Panc1 (cell line): ENCODE data around the gene MLYCD. TPM values are rescaled to one million over a fixed set of nuclear protein-coding genes. Genes with fewer than 3 reads are reported as not detected.

Experiments
- ATAC-seq: fragments of 200-7000 bp; cut with Tn5 transposase; 2 replicates; pipeline ENCODE4 v1.9.1; 2020; ENCODE audit warnings: mild to moderate bottlenecking, moderate library complexity
- BruUV-seq: library from RNA; stranded (reverse); fragments of 400-500 nt; replicated peaks from 2 replicates; lab custom pipeline; 2021; lab: Mats Ljungman, UMichigan
- CTCF ChIA-PET: fragments of 300-600 bp; sonication (Branson Sonifier 250); formaldehyde crosslinking; loops from one replicate; lab custom pipeline; 2022; ENCODE audit warnings: antibody characterized with exemption; lab: Charles Lee
- POLR2A ChIA-PET: fragments of 300-600 bp; sonication (Branson Sonifier 250); formaldehyde crosslinking; loops from one replicate; lab custom pipeline; 2022; ENCODE audit warnings: antibody characterized with exemption; lab: Charles Lee
- DNase-seq: peaks from one replicate; pipeline ENCODE4 v3.0.0-alpha.2; 2010; ENCODE audit warnings: low read depth, low spot score
- H3K27ac ChIP-seq: 2 replicates; pipeline ENCODE4 v1.5.1; 2011; ENCODE audit warnings: mild to moderate bottlenecking, low read length, inconsistent platforms
- H3K27me3 ChIP-seq: fragments of 200-500 bp; sonication (Bioruptor generic); 2 replicates; pipeline ENCODE4 v1.6.0; 2014; ENCODE audit warnings: low read length, inconsistent platforms; ENCODE audit not compliant: control insufficient read depth, insufficient read depth
- H3K36me3 ChIP-seq: fragments of 200-500 bp; sonication (Bioruptor generic); 2 replicates; pipeline ENCODE4 v1.5.1; 2014; ENCODE audit warnings: inconsistent platforms, mild to moderate bottlenecking, low read length, moderate library complexity; ENCODE audit not compliant: control insufficient read depth, insufficient read depth
- H3K4me1 ChIP-seq: 2 replicates; pipeline ENCODE4 v1.5.1; 2011; ENCODE audit warnings: inconsistent platforms, mild to moderate bottlenecking, low read length, moderate library complexity; ENCODE audit not compliant: control insufficient read depth, insufficient read depth
- H3K4me3 ChIP-seq, 2 experiments: 2 replicates each; pipeline ENCODE4 v1.5.1; 2011 to 2012; ENCODE audit warnings: low read depth in 2 of 2, low read length in 2 of 2, mild to moderate bottlenecking in 2 of 2, inconsistent platforms in 1 of 2, moderate library complexity in 1 of 2
- H3K9me3 ChIP-seq: fragments of 200-500 bp; sonication (Bioruptor generic); 2 replicates; pipeline ENCODE4 v1.5.1; 2014; ENCODE audit warnings: low read depth, mild to moderate bottlenecking, inconsistent platforms, low read length, moderate library complexity; ENCODE audit not compliant: control insufficient read depth, insufficient read depth
- CTCF ChIP-seq: fragments of 450-650 bp; IDR thresholded peaks from 2 replicates; pipeline ENCODE4 v1.5.1; 2017; ENCODE audit warnings: mild to moderate bottlenecking
- POLR2AphosphoS5 ChIP-seq: IDR thresholded peaks from 2 replicates; pipeline ENCODE4 v1.6.1; 2012; ENCODE audit warnings: mild to moderate bottlenecking, low read depth, low read length, moderate library complexity
- REST ChIP-seq, 2 experiments: IDR thresholded peaks; 2 replicates each; pipeline ENCODE4 v1.6.1; 2011 to 2012; ENCODE audit warnings: low read depth in 2 of 2, control low read depth in 1 of 2, low read length in 1 of 2, mild to moderate bottlenecking in 1 of 2, moderate library complexity in 1 of 2; ENCODE audit not compliant: insufficient read depth in 1 of 2
- SIN3A ChIP-seq: IDR thresholded peaks from 2 replicates; pipeline ENCODE4 v1.6.1; 2012; ENCODE audit warnings: low read depth, mild to moderate bottlenecking, low read length, moderate library complexity, borderline replicate concordance; ENCODE audit not compliant: insufficient read depth
- TCF7L2 ChIP-seq: IDR thresholded peaks from 2 replicates; pipeline ENCODE4 v1.6.1; 2011; ENCODE audit warnings: mild to moderate bottlenecking, low read depth, low read length, inconsistent platforms
- in situ Hi-C: cut with HindIII; loops from 2 replicates; pipeline ENCODE4 v1.10.0; 2016; ENCODE audit warnings: low sequenced_read_pairs, low pct_unique_long_range_greater_than_20kb
- intact Hi-C: fragments of 100-400 bp; cut with micrococcal nuclease; formaldehyde crosslinking; loops from one replicate; pipeline ENCODE4 v1.10.0; 2022; ENCODE audit not compliant: unreplicated experiment
- total RNA-seq: library from RNA; stranded (reverse); gene quantifications from one replicate; pipeline ENCODE4 v1.2.1, GENCODE V29; 2021; ENCODE audit not compliant: unreplicated experiment

The MLYCD gene
- total RNA-seq, 1 experiment from 2014 or later = 2.2 TPM

GRCh38 chr16:83969771-83970429 is 71.0 kb downstream of the MLYCD start:
- in situ Hi-C loops (no loop called here), intact Hi-C loops (no loop called here)
- no peaks in the 10 kb centered on the region for H3K4me1 ChIP-seq
- no peaks in the 10 kb centered on the region for H3K36me3 ChIP-seq
- no TSS peak for BruUV-seq
- no peak overlapping the region for H3K4me3 ChIP-seq
- no peak overlapping the region for H3K27ac ChIP-seq
- DNase-seq (no peak), ATAC-seq (no peak)
- POLR2A ChIA-PET = no interaction called here
- H3K9me3 ChIP-seq = no peaks in the 10 kb centered on the region
- no peaks in the 10 kb centered on the region for H3K27me3 ChIP-seq
- TF ChIP-seq SIN3A (no peak), REST (IDR thresholded peaks at IDR 0.05; ENCODE audit: insufficient read depth in 1 of 2, low read depth in 2 of 2, low read length in 1 of 2) (no peak), TCF7L2 (no peak), CTCF (no peak), POLR2AphosphoS5 (no peak)
- CTCF ChIA-PET = interaction anchor here (0.9 kb wide), 1 partner anchor 46 kb away, joined by 14 read pairs; no protein-coding TSS in a partner anchor

- no peak for TF ChIP-seq CTCF
- no peak for TF ChIP-seq REST (IDR thresholded peaks at IDR 0.05; ENCODE audit: insufficient read depth in 1 of 2, low read depth in 2 of 2, low read length in 1 of 2)
- TF ChIP-seq TCF7L2 = no peak
- TF ChIP-seq POLR2AphosphoS5 = no peak
- TF ChIP-seq SIN3A = no peak
- Histone ChIP-seq H3K27me3 (no peaks in the 10 kb centered on the region), H3K27ac (no peak overlapping the region), H3K36me3 (no peaks in the 10 kb centered on the region), H3K9me3 (no peaks in the 10 kb centered on the region), H3K4me3 (no peak overlapping the region), H3K4me1 (no peaks in the 10 kb centered on the region)
- in situ Hi-C loops = no loop called here
- intact Hi-C loops = no loop called here
- no peak for ATAC-seq
- CTCF ChIA-PET = interaction anchor here (0.7 kb wide), 1 partner anchor 44 kb away, joined by 3 read pairs; no protein-coding TSS in a partner anchor
- POLR2A ChIA-PET = no interaction called here
- BruUV-seq = no TSS peak
- no peak for DNase-seq
Observed at GRCh38 chr16:83970430-83970815, 71.5 kb downstream of the MLYCD start.
